Activated effector memory CD4-positive, alpha-beta T cell treated with Interleukin-2 at 50 U/mL for 16 hours (primary cell): ENCODE measurements around the gene RAB1A.

Experiments
- DNase-seq: peaks from one replicate; pipeline ENCODE4 v3.0.0-alpha.2; 2020

RAB1A gene

DNA sequence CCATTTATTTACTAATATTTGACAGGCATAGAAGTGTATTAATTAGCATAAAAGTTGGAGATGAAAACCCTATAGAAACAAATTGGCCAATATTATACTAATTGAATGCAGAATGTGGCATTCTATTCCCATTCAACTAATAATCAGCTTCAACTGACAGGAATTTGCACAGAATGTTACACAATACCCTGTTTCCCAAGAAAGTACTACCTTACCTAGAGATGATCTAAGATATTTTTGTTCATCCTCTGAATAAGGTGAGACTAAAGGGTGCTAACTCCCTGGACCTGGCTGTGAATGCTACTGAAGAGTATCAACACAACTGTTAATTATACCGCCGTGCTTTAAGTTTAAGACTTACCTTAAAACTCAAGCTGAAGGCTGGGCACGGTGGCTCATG, 44.8 kb downstream of the RAB1A start:
- DNase-seq, result no peak

DNA sequence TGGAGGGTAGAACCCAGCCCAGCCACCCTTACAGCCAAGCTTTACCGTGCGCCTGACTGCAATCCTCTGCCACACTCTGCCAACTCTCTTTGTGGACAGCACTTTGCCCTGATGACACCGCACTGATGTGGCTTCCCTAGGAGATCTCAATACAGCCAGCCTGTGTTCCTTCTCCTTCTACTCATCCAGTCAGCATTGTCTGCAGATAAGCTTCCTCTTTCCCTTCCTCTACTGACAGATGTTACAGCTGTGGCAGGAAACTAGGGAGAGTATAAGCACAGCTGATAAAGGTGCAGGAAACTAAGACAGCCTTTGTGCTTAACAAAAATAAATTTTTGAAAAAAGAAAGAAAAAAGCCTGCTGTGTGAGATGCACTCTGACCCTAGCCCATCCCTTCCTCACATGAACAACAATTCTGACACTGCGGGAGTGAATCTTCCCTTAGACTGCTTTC, 48.6 kb downstream of the RAB1A start:
- DNase-seq, result no peak

DNA sequence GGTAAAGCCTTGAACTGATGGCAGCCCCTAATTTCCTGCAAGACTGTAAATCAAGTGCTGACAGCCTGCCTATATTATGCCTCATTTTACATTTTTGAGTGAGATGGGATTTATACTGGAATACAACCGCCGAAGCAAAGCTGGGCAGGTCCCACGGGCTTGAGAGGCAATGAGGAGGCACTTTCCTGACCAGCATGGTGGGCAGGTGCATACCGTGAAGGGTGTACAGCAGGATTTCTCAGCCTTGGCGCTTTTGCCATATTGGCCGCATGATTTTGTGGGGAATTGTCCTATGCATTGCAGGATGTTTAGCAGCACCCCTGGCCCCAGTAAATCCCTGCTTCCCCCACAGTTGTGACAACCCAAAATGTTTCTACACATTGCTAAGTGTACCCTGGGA, 50.9 kb downstream of the RAB1A start:
- DNase-seq, result no peak

DNA sequence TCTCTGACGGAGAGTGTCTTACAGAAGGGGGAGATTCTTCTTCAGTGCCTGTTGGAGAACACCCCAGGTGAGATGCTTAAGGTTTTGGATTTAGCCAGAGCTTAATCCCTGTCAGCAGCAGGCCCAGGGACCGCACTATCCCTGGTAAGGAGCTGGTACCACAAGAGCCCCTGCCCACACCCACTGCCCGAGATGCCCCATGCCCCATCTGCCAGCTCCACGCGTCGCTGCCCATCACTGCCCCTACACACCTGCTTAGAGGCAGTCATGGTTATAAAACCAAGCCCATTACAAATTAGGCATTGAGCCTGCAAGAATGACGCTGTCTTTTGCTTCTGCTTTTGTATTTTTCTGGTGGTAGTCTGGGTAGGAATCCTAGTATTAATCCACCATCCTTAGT, 52.0 kb downstream of the RAB1A start:
- DNase-seq, result no peak

DNA sequence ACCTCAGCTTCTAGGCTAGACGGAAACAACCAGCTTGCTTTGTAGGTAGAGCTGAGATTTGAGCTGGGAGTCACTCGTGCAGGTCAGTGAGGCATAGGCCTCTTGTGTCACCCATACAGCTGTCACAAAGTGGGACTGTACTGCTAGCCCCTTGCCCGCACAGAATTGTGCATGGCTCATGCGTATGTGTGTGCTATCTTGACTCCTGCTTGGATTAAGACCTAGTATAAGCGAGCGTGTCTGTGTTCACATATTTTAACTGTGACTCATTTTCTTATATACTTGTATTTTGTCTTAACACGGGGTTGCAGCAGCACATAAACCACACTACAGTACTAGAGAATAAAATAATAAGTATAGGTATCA, 53.6 kb downstream of the RAB1A start:
- no peak for DNase-seq

DNA sequence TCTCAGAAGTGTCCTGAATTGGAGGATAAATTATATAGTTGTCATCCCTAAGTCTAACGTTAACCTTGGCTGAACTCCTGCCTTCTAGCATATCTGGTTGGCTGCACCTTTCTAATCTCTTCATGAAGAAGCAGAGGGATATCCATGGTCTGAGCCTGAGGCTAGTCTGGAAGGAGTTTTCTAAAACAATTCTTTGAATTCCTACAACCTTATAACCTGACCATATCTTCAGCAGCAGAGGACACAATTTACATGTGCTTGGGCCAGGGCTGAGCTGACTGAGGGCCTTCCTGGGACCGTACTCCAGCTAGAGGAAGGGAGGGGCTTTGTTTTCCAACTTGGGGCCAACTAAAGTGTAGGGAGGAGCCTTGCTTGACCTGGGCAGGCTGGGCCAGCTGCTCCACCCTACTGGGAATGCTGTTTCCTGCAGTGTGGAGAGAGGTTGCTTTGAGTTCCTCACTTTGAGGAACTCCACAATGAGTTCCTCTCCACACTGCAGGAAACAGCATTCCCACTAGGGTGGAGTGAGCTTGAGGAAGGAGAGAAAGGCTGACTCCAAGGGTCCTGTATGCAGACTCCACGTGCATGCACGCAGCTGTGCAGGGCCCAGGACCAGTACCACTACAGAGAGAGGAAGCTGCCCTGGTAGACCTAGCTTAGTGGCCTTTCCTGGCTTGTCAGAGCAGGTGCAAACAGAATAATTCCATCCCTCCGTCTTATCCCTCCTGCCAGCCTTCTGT, 54.1 kb downstream of the RAB1A start:
- no peak for DNase-seq

DNA sequence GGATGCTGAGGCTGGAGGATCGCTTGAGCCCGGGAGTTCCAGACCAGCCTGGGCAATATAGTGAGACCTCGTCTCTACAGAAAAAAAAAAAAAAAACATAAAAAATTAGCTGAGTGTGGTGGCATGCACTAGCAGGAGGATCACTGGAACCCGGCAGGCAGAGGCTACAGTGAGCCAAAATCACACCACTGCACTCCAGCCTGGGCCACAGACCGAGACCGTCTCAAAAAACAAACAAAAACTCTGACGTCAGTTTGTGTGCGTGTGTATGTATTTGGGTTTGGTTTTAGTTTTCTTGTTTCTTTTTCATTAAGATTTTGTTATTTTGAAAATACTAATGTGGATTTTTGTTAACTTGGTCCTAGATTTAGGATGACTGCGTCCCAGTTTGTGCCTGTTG, 54.7 kb downstream of the RAB1A start:
- DNase-seq, result no peak

DNA sequence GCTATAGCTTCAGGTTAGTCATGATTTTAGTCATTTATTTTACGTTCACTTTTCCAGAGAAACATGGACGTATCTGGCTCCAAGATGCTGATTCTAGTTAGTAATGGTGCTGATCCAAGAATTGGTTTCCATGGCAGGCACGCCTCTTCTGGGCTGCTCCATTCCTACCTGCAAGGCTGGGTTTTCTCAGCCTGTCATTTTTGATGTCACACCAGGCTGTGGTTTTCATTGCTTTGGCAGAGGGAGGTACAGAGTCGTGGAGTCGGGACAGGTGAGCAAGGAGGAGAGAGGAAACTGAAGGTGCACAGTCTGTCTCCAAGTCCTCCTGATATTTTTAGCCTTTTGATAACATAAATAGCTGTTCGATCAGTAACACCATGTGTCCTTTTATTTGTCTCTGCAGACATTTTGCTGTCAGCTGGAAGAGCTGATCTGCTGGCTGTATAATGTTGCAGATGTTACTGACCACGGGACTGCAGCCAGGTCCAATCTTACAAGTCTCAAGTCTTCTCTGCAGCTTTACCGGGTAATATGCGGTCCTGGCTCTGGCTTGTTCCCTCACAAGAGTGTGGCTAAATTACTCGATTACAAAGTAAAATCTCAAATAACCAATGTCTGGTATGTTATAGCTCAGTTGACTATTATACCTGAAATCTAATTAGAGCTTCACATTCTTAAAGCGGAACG, 55.9 kb downstream of the RAB1A start:
- DNase-seq, result no peak

DNA sequence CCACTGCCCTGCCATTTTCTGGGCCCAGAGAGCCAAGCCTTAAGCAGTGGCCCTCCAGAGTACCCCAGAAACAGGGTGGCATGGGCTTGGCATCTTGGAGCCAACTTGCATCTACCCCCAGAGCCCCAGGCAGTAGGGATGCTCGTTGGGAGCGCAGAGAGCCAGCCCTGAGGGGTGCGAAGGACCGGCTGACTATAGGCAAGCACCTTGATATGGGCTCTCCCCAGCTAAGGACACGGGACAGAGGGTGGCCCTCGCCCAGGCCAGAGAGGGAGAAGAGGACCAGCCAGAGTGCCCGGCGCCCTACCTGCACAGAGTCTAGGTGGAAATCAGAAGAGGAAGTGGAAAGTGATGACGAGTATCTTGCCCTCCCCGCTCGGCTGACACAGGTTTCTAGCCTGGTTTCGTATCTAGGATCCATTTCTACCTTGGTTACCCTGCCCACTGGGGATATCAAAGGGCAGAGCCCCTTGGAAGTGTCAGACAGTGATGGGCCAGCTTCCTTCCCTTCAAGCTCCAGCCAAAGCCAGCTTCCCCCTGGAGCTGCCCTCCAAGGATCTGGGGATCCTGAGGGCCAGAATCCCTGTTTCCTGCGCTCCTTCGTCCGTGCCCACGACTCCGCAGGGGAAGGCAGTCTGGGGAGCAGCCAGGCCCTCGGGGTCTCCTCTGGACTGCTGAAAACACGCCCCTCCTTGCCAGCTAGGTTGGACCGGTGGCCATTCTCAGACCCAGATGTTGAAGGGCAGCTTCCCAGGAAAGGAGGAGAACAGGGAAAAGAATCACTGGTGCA, 57.5 kb downstream of the RAB1A start:
- DNase-seq, result no peak

DNA sequence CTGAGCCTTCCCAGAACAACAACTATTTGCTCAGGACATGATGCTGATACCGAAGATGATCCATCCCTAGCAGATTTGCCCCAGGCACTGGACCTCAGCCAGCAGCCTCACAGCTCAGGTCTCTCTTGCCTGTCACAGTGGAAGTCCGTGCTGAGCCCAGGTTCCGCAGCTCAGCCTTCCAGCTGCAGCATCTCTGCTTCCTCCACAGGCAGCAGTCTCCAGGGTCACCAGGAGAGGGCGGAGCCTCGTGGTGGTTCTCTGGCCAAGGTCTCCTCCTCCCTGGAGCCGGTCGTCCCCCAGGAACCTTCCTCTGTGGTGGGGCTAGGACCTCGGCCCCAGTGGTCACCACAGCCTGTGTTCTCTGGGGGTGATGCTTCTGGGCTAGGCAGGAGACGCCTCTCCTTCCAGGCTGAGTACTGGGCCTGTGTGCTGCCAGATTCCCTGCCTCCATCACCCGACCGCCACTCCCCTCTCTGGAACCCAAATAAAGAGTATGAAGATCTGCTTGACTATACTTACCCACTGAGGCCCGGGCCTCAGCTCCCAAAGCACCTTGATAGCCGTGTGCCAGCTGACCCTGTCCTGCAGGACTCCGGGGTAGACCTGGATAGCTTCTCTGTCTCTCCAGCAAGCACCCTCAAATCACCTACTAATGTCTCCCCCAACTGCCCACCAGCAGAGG, 58.3 kb downstream of the RAB1A start:
- no peak for DNase-seq

DNA sequence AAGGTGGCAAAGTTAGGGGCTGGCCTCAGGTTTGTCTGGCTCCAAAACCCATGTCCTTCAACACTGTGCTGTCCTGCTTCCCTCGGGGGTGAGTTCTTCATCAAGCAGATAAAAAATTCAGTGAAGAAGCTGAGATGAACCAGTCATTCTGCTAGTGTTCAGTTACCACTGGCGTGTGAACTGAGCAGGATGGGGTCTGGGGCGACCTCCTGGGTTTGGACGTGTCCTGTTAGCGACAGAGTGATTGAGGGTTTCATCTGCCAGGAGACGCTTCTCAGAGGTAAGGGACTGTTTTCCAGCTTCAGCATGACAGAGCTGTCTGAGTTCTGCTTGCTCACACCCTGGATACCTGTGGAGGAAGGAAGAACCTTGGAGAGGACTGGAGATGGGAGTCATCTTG, 59.0 kb downstream of the RAB1A start:
- no peak for DNase-seq

DNA sequence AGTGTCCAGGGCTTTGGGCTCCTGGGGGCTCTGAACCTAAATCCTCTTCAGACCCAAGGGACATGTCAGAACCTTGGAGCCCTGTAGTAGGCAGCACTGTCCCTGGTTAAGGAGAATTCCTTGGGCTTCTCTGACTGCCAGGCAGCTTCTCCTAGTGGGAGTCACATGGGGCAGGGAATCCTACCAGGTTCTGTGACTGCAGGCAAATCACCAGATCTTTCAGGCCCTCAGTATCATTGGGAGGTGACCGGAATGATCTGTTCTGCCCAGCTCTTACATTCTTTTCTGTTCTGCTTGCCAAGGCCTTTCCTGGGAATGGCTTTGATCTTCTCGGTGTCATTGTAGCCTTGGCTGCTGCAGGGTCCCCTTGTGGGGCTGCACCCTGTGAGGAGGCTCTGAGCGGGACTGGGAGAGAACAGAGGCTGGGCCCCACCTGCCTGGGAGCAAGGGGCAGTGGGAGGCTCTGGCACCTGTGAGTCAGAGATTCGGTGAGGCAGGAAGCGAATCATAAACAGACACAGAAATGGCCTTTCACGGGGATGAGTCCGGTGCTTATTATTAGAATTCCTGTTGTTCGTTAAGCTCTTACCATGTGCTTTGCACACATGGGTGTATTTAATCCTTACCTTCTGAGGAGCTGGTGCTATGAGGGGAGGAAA, 59.6 kb downstream of the RAB1A start:
- no peak for DNase-seq

DNA sequence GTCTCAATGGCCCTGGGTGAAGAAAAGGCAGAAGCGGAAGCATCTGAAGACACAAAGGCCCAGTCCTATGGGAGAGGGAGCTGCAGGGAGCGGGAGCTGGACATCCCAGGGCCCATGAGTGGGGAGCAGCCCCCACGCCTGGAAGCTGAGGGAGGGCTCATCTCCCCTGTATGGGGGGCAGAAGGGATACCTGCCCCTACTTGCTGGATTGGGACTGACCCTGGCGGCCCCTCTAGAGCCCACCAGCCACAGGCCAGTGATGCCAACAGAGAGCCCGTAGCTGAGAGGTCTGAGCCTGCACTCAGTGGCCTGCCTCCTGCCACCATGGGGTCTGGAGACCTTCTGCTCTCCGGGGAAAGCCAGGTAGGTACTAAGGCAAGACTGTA, 60.5 kb downstream of the RAB1A start:
- DNase-seq, result no peak

DNA sequence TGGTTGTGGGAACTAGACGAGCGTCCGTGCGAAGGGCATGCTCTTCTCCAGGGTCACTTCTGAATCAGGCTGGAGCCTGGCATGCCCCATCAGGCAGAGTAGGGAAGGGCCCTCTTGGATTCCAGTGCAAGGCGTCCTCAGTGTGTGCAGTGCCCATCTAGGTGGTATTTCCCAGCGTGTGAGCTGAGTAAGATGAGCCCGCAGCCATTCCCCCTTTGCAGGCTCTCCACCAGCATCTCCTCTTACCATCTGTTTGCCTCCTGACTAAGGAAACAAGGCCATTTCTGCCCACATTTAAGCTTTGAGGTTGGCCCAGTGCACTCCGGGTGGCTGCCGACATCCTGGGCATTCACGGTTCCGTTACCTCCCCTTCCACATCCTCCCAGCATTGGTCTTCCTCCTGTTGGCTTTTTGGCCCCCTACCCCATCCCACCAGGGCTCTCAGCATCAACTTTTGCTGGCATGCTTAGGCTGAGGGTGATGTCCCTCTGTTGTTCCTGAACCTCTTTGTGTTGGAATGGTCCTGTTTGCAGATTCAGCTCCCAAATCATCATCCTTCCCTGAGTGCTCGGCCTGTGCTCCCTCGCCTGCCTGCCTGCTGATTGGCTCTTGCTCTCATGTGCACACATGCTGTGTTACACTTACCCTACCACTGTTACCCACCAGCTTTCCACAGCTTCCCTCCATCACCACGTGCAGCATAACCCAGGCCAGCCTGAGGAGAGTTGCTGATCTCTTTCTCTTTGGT, 61.9 kb downstream of the RAB1A start:
- no peak for DNase-seq

DNA sequence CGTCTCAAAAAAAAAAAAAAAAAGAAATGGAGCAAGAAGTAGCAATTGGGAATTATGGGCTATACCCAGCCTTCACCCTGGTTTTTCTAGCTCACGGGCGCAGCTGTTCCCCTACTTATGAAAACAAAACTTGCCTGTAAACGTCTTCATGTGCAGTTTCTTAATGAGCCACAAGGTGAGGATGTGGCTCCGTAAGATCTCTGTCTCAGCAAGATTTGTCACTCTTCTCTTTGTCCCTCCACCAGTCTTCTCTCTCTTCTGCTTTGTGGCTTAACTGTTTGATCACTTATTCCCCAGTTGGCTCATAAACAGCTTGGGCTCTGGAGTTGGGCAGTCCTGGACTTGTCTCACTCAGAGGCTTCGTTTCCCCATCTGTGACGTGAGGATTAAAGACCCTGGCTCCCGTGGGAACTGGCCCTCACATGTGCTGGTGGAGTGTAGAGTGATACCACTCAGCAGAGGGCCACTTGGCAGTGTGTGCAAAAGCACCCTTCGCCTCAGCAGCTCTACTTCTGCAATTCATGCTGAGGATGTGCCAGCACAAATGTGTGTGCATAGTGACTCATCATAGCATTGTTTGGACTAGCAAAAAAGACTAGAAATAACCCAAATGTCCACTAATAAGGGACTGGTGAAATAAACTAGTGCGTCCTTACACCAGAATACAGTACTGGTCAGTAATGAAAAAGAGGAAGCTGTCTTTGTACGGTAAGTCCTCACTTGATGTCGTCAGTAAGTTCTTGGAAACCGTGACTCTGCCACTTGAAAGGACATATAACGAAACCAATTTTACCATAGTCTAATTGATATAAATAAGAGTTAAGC, 65.0 kb downstream of the RAB1A start:
- no peak for DNase-seq

DNA sequence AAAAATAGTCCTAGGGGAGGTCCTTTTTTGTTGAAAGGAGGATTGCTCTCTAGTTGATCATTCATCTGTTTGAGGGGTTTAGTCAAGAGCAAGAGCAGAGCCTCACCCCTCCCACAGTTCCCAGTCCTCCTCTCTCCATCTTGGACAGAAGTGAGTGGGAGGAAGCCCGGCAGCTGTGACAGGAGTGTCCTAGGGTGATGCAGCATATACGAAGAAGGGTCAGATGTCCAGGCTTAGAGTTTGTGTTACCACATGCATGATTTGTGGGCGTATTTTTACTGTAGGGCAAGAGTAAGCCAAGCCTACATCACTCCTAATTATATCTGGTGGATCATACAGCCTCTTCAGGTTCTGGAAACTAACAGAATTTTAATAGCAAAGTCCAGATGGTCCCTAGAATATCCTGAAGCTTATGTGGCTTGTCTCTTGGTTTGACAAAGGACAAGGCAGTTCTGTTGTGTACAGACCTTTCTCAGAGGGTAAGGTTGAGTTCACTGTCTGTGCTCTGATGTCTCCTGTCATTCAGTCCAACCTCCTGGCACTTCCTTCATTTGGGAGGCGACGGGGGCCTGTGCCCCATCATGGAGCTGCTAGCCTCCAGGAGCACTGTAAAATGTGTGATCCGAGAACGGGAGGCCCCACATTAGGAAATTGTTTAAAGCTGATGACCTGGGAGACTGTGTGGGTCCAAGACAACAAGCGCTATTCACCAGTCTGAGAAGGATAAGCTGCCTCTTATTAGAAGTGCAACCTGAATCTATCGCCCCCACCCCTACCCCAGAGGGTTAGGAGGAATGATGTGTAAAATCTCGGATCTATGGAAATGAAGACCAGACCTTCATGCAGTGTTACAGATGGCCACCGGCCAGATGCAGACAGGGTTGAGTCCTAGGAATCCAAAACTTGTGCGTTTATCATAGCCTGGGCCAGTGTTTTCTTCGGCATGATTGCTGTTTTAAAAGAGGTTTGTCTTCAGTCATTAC, 66.8 kb downstream of the RAB1A start:
- no peak for DNase-seq

DNA sequence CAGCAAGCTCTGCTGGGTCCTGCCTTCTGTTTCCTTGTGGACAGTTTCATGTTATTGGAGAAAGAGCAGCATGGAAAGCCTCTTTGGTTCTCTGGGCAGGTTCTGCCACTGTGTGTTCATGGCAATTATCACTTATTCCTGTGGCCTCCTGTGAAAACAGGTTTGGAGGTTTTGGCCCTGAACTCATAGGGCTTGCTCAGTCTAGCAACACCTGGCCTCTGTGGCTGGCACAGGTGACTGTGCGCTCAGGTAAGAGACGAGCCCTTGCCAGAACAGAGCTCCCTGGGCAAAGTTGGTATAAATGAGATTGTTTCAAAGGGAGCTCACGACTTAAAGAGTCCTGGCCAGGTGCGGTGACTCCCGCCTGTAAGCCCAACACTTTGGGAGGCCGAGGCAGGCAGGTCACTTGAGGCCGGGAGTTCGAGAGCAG, 68.0 kb downstream of the RAB1A start:
- DNase-seq, result no peak

DNA sequence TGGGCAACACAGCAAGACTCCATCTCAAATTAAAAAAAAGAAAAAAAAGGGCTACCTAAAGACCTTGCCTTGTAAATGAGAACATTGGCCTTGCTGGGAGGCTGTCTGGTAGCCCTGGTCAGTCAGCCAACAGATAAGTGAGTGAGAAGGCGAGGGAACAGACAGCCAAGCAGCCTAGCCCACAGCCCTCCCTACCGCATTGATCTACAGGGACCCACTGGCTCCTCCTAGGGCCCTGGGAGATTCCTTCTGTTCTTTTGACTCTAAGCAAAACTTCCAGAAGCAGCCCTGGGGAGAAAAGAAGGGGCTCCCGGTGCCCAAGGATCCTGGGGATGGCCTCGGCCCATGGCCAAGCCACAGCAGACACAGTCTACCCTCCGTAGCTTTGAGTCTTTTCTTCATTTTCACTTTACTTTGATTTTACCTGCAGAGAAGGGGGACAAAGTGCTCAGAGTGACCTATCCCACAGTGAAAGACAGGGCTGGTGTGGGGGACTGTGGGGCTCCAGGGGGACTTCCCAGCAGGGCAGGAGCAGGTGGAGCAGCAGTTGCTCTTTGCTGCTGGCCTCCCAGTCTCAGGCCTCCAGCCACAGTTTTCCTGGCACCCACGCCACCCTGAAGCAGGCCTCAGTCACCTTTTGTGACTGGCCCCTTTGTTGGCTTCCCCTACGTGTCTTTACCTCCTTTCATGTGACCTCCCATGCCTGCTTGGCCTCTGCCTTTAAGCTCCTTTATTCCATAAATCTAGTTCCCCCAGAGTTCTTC, 68.6 kb downstream of the RAB1A start:
- DNase-seq, result no peak

DNA sequence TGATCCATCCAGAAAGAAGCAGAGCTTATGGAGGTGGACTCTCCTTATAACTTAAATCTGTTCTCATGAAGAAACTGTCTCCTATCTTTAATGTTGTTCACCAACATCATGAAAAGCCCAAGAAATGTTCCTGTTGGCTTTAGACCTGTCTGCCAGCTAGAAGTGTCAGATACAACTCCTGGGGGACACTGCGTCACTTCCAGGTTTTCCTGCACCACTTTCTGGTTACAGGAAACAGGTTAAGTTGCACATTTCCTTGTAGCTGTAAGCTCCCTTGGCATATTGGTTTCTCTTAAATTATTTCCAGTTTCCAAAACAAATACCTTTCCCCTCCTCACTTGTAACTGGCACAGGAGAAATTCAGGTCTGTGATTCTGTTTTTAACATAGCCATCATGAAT, 70.8 kb downstream of the RAB1A start:
- no peak for DNase-seq
